ENCODE measurements around the gene ZNF213. TPM values are rescaled to one million over a fixed set of nuclear protein-coding genes. Genes with fewer than 3 reads are reported as not detected.
"Not testable (repeated sequence)": the region's sequence is repeated elsewhere in the genome, so short reads cannot be mapped to it uniquely, and the experiment has no call there.

ZNF213 gene
- total RNA-seq, 2 experiments from 2014 or later, result 10.8 to 12.1 TPM

- CTCF ChIA-PET, result interaction anchor here (1.3 kb wide), 1 partner anchor 50 kb away, joined by 3 read pairs; no protein-coding TSS in a partner anchor
- Mint-ChIP-seq H3K27me3 (ENCODE audit: low read depth) (peaks cover 75% of the 10 kb centered on the region), H3K4me1 (ENCODE audit: low read depth) (peaks cover 29% of the 10 kb centered on the region), H3K4me3 (no peak overlapping the region), H3K9me3 (ENCODE audit: insufficient read depth) (no peaks in the 10 kb centered on the region), H3K27ac (no peak overlapping the region), H3K36me3 (ENCODE audit: low read depth) (peaks cover 7% of the 10 kb centered on the region)
- DNase-seq (no peak), ATAC-seq (no peak)
- POLR2A ChIA-PET, result interaction anchor here (0.6 kb wide), 1 partner anchor 395 kb away, joined by 3 read pairs; no protein-coding TSS in a partner anchor
Observed at GRCh38 chr16:3179651-3180050, 44.8 kb downstream of the ZNF213 start.

DNA sequence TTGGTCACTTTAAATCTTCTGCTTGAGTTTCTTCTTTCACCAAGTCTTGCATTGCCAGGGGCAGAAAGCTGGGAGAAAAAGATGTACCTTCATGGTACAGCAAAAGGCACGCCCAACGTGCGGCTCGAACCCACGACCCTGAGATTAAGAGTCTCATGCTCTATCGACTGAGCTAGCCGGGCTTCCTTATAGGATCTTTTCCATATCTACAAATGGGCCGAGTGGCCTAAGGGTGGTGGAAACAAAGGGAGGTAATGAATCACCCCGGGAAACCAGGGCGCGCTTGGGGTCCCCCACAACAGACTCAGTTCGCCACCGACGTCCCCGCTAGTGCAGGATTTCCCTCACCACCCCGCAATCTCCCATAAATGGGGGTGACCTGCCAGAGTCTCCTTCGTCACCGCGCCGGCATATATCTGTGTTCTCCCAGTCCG is 45.6 kb downstream of the ZNF213 start:
- H3K9me3 Mint-ChIP-seq (ENCODE audit: insufficient read depth), result no peaks in the 10 kb centered on the region
- DNase-seq, result no peak
- no peak overlapping the region for H3K4me3 Mint-ChIP-seq
- peaks cover 7% of the 10 kb centered on the region for H3K36me3 Mint-ChIP-seq (ENCODE audit: low read depth)
- CTCF ChIA-PET, result interaction anchor here (1.3 kb wide), 1 partner anchor 51 kb away, joined by 3 read pairs; no protein-coding TSS in a partner anchor
- POLR2A ChIA-PET, result no interaction called here
- H3K4me1 Mint-ChIP-seq (ENCODE audit: low read depth), result peaks cover 23% of the 10 kb centered on the region
- peaks cover 72% of the 10 kb centered on the region for H3K27me3 Mint-ChIP-seq (ENCODE audit: low read depth)
- ATAC-seq, result no peak
- H3K27ac Mint-ChIP-seq, result no peak overlapping the region

- H3K9me3 Mint-ChIP-seq (ENCODE audit: insufficient read depth); H3K36me3 Mint-ChIP-seq (ENCODE audit: low read depth); ATAC-seq; DNase-seq; POLR2A ChIA-PET: not testable (repeated sequence)
- Mint-ChIP-seq H3K27ac (peak overlapping the region; percentile 86), H3K4me3 (peak overlapping the region; percentile 75), H3K27me3 (ENCODE audit: low read depth) (peaks cover 72% of the 10 kb centered on the region), H3K4me1 (ENCODE audit: low read depth) (peaks cover 29% of the 10 kb centered on the region)
- CTCF ChIA-PET, result interaction anchor here (0.6 to 3.4 kb wide), 4 partner anchors 11 to 100 kb away, joined by 3 to 18 read pairs (median 6); no protein-coding TSS in a partner anchor
Observed at GRCh38 chr16:3182293-3182607, 47.4 kb downstream of the ZNF213 start.

DNA sequence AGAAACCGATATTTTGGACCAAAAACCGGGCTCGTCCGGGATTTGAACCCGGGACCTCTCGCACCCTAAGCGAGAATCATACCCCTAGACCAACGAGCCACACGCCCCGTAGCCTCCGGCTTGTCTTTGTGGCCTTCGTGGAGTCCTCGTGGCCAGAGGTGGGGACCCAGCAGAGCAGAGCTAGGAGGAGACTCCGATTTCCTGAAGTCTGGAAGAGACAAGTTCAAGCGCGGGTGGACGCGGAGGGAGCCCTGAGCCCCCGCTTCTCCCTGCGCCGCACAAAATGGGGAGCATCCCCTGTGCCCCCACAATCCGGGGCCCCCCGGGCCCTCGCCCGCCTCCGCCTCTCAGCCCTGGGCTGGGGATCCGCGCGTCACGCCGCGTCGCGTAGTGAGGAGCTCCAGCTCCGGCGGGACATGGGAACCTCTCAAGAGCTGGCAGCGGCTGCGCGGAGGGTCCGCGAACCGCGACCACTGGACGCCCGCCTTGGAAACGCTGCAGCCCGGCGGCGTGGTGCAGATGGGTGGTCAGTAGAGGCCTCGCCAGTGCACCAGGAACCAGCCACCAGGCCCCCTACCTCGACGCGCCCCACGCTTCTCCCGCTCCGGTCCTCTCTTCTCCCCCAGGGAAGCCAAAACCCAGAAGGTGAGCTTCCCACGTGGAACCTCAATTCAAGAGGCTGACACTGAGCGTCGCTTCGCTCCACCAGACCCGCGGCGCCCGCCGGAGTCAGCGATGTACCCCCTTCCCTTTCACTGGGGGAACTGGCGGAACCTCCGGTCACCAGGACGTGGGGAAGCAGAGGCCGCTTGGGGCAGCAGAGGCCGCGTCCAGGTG is 48.0 kb downstream of the ZNF213 start:
- Mint-ChIP-seq H3K27ac (peak overlapping the region; percentile 86), H3K4me3 (peak overlapping the region; percentile 79), H3K4me1 (ENCODE audit: low read depth) (peaks cover 34% of the 10 kb centered on the region), H3K27me3 (ENCODE audit: low read depth) (peaks cover 72% of the 10 kb centered on the region), H3K36me3 (ENCODE audit: low read depth) (peaks cover 9% of the 10 kb centered on the region), H3K9me3 (ENCODE audit: insufficient read depth) (no peaks in the 10 kb centered on the region)
- ChIA-PET CTCF (interaction anchor here (0.6 to 3.4 kb wide), 9 partner anchors 9 to 100 kb away, joined by 3 to 18 read pairs (median 4); partner anchors contain the start of genes ZNF200 and ZNF263), POLR2A (interaction anchor here (1.1 to 1.2 kb wide), 2 partner anchors 82 to 100 kb away, joined by 3 read pairs; no protein-coding TSS in a partner anchor)
- DNase-seq (peak; percentile 66), ATAC-seq (peak; percentile 42)

- Mint-ChIP-seq H3K27ac (peak overlapping the region; percentile 61), H3K36me3 (ENCODE audit: low read depth) (peaks cover 9% of the 10 kb centered on the region), H3K9me3 (ENCODE audit: insufficient read depth) (no peaks in the 10 kb centered on the region), H3K27me3 (ENCODE audit: low read depth) (peaks cover 69% of the 10 kb centered on the region), H3K4me1 (ENCODE audit: low read depth) (peaks cover 41% of the 10 kb centered on the region), H3K4me3 (peak overlapping the region; percentile 79)
- ChIA-PET CTCF (interaction anchor here (1.2 to 3.4 kb wide), 8 partner anchors 8 to 99 kb away, joined by 3 to 18 read pairs (median 4); partner anchors contain the start of genes ZNF200 and ZNF263), POLR2A (interaction anchor here (0.9 to 1.2 kb wide), 3 partner anchors 12 to 99 kb away, joined by 3 read pairs; no protein-coding TSS in a partner anchor)
- DNase-seq, result no peak
- no peak for ATAC-seq
Observed at GRCh38 chr16:3183445-3184139, 48.8 kb downstream of the ZNF213 start.

DNA sequence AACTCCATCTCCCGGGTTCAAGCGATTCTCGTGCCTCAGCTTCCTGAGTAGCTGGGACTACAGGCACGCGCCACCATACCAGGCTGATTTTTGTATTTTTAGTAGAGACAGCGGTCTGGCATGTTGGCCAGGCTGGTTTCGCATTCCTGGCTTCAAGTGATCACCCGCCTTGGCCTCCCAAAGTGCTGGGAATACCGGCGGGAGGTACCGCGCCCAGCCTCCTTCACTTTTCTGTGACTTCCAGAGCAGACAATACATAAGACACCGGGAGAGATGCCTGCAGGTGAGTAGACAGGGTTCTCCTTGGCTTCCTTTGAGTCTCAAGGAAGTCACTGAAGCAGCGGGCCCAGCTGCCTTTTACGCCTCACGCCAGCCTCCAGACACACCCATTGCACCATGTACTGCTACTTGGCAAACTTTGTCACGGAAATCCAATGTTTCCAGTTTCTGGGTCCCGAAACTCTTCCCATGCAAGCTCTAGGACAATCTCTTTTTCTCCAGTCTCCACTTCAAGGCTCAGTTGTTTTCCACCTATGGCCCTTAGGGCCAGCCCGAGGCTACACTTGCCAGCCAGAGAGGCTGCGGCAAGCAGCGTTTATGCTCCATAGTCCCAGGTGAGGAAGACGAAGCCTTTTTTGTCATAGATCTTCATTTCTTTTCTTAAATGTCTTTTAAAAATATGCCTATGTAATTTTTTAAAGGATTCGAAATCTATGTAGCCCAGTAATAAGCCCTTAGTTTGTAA is 52.3 kb downstream of the ZNF213 start:
- ATAC-seq (no peak), DNase-seq (no peak)
- no peak overlapping the region for H3K4me3 Mint-ChIP-seq
- H3K27ac Mint-ChIP-seq, result no peak overlapping the region
- peaks cover 65% of the 10 kb centered on the region for H3K27me3 Mint-ChIP-seq (ENCODE audit: low read depth)
- peaks cover 71% of the 10 kb centered on the region for H3K4me1 Mint-ChIP-seq (ENCODE audit: low read depth)
- peaks cover 11% of the 10 kb centered on the region for H3K36me3 Mint-ChIP-seq (ENCODE audit: low read depth)
- H3K9me3 Mint-ChIP-seq (ENCODE audit: insufficient read depth), result peaks cover 3% of the 10 kb centered on the region
- CTCF ChIA-PET, result interaction anchor here (2.5 kb wide), 1 partner anchor 15 kb away, joined by 7 read pairs; no protein-coding TSS in a partner anchor
- POLR2A ChIA-PET, result interaction anchor here (1.0 to 2.4 kb wide), 2 partner anchors 48 to 52 kb away, joined by 3 to 10 read pairs; partner anchors contain the start of genes ZNF200 and ZNF213

DNA sequence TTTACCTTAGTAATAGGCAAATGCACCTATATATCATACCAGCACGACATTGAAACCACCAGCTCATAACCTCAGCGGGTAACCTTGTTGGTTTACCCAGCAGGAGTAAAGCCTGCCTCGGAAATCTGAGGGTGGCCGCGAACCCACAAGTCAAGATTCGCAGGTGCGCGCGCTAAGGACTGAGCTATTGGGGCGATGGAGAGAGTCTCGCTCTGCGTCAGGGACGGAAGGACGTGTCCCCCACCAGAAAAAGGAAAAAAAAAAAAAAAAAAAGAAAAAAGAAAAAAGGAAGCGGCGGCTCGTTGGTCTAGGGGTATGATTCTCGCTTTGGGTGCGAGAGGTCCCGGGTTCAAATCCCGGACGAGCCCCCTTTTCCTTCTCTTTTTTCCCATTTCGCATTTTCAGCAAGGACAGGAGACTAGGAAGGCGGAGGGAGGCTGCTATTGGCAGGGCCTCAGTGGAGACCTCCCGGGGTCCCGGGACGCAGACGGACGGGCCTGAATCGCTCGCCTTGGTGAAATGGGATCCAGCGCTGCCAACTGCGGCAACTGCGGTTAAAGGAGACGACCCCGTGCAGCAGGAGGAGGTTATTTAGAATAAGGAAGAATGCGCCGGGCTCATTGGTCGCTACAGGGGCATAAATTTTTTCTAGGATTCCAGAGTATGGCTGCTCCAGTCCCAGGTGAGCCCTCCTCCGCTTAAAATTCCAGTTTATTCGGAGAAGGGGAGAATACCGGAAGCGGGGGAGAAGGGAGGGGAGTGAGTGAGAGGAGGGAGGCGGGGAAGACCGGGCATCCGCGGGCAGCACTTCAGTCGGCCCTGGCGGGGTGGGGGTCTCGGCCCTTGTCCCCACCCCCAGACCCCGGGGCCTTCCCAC is 53.2 kb downstream of the ZNF213 start, which contains the start of gene OR1F1:
OR1F1 (plus strand) TSS at position 407 of the 877 bp plus-strand sequence.
- H3K27ac Mint-ChIP-seq, result peak within 1 kb of the TSS; percentile 76
- peaks cover 9% of the 10 kb centered on the region for H3K36me3 Mint-ChIP-seq (ENCODE audit: low read depth)
- CTCF ChIA-PET, result interaction anchor here (0.9 to 2.5 kb wide), 3 partner anchors 16 to 272 kb away, joined by 3 to 7 read pairs (median 5); partner anchors contain the start of genes TIGD7 and ZNF75A
- peaks cover 58% of the 10 kb centered on the region for H3K27me3 Mint-ChIP-seq (ENCODE audit: low read depth)
- H3K4me1 Mint-ChIP-seq (ENCODE audit: low read depth), result peaks cover 65% of the 10 kb centered on the region
- peak; percentile 86 for DNase-seq
- POLR2A ChIA-PET, result interaction anchor here (0.5 to 2.4 kb wide), 6 partner anchors 16 to 95 kb away, joined by 3 to 10 read pairs (median 3); partner anchors contain the start of genes ZNF200, ZNF213 and ZNF263
- ATAC-seq, result peak; percentile 49
- H3K4me3 Mint-ChIP-seq, result peak within 1 kb of the TSS; percentile 68
- H3K9me3 Mint-ChIP-seq (ENCODE audit: insufficient read depth), result peaks cover 6% of the 10 kb centered on the region

GRCh38 chr16:3188675-3188924 is 53.8 kb downstream of the ZNF213 start:
- peaks cover 6% of the 10 kb centered on the region for H3K9me3 Mint-ChIP-seq (ENCODE audit: insufficient read depth)
- POLR2A ChIA-PET, result interaction anchor here (0.5 to 2.4 kb wide), 6 partner anchors 16 to 94 kb away, joined by 3 to 10 read pairs (median 4); partner anchors contain the start of genes ZNF200 and ZNF263
- CTCF ChIA-PET, result interaction anchor here (0.9 to 2.5 kb wide), 4 partner anchors 14 to 271 kb away, joined by 3 to 7 read pairs (median 6); partner anchors contain the start of genes TIGD7 and ZNF75A
- peaks cover 9% of the 10 kb centered on the region for H3K36me3 Mint-ChIP-seq (ENCODE audit: low read depth)
- H3K27me3 Mint-ChIP-seq (ENCODE audit: low read depth), result peaks cover 56% of the 10 kb centered on the region
- H3K27ac Mint-ChIP-seq, result peak overlapping the region; percentile 70
- no peak for ATAC-seq
- peaks cover 59% of the 10 kb centered on the region for H3K4me1 Mint-ChIP-seq (ENCODE audit: low read depth)
- H3K4me3 Mint-ChIP-seq, result peak overlapping the region; percentile 68
- DNase-seq, result no peak

DNA sequence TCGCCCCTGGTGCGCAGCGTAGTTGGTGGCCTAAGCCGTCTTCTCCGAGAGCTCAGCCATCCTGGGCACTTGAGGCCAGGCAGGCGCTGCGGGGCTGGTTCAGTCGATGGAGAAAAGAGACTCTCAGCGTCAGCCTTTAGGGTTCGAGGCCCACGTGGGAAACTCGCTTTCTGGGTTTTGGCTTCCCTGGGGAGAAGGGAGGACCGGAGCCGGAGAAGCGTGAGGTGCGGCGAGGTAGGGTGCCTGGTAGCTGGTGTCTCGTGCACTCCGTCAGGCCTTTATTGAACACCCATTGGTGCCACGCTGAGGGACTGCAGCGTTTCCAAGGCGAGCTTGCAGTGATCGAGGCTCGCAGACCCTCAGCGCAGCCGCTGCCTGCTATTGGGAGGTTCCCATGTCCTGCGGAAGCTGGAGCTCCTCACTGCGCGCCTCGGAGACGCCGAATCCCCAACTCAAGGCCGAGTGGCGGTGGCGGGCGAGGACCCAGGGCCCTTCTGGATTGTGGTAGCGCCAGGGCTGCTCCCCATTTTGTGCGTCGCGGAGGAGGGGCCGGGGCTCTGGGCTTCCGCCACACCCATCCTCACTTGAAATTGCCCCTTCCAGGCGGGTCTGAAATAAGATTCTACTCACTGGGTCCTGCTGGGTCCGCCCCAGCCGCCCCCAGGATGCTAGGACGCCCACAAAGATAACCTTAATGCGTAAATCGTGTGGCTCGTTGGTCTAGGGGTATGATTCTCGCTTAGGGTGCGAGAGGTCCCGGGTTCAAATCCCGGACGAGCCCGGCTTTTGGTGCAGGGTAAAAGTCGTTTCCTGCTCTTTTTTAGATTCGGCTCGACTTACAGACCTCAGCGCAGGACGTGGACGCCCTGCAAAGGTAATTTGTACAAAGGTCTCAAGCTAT is 54.3 kb downstream of the ZNF213 start:
- peak; percentile 45 for ATAC-seq
- peaks cover 6% of the 10 kb centered on the region for H3K36me3 Mint-ChIP-seq (ENCODE audit: low read depth)
- H3K4me1 Mint-ChIP-seq (ENCODE audit: low read depth), result peaks cover 53% of the 10 kb centered on the region
- H3K4me3 Mint-ChIP-seq, result peak overlapping the region; percentile 68
- DNase-seq, result peak; percentile 63
- ChIA-PET CTCF (interaction anchor here (0.9 to 2.5 kb wide), 4 partner anchors 14 to 271 kb away, joined by 3 to 7 read pairs (median 6); partner anchors contain the start of genes TIGD7 and ZNF75A), POLR2A (interaction anchor here (0.5 to 2.4 kb wide), 7 partner anchors 17 to 396 kb away, joined by 3 to 10 read pairs (median 4); partner anchors contain the start of genes ZNF200 and ZNF263)
- H3K9me3 Mint-ChIP-seq (ENCODE audit: insufficient read depth), result peaks cover 6% of the 10 kb centered on the region
- peak overlapping the region; percentile 70 for H3K27ac Mint-ChIP-seq
- peaks cover 56% of the 10 kb centered on the region for H3K27me3 Mint-ChIP-seq (ENCODE audit: low read depth)

Measured in activated CD8-positive, alpha-beta T cell treated with anti-CD3 and anti-CD28 coated beads, Interleukin-2, amount 10 ng/mL, durations not matched to agents 7 days and 5 days (primary cell).